ENCODE measurements around the gene RNF17.

RNF17 gene

DNA sequence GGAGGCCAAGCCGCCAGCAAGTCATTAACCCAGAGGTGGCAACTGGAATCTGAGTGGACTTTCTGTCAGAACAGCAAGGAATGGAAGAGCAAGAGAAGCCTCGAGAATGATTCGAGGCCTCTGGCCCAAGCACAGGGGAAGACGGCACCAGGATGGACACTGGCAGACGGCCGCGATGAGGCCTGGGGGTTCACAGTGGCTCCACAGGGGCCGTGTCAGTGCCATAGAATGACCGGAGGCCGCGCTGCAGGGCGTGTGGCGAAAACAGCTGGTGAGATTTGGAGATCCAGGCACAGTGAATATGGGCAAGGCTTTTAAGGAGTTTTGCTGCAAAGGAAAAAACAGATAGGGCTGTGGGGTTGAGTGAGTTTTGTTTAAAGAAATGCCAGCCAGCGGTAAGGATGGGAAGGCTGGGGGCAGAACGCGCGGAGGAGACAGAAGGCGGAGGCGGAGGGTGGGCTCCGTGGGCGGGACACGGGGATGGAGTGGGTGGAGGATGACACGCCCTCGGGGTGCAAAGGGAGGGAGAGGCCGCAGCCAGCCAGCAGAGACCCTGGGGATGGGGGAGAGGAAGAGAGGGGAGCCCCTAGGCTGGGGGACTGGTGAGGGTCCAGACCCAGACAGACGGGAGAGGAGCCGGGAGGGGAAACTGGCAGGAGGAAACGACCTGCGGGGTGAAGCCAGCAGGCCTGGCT, 130.5 kb downstream of the RNF17 start:
- TF ChIP-seq FOXM1 (IDR thresholded peaks at IDR 0.05; ENCODE audit: borderline replicate concordance) (no peak), TARDBP (IDR thresholded peaks at IDR 0.05) (no peak), ARNT (IDR thresholded peaks at IDR 0.05) (no peak), BHLHE40 (IDR thresholded peaks at IDR 0.05; ENCODE audit: borderline replicate concordance) (no peak)
- POLR2A ChIA-PET: no interaction called here
- CTCF ChIA-PET: no interaction called here
- DNase-seq (ENCODE audit: extremely low spot score): no peak

DNA sequence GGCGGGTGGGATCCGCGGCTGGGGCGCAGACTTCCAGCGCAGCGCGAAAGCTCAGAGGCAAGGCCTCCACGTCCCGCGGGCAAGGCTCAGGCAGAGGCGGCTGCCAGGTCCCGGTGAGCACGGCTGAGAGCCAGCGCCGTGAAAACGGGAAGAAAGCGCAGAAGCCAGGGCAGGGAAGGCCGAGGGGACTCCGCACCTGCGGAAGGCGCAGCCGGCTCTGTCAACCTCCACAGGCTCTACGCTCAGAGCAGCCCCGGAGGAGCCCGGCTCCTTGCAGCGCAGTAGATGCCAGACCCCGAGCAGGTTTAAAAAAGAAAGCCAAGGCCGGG, 131.0 kb downstream of the RNF17 start:
- ChIA-PET POLR2A (no interaction called here), CTCF (no interaction called here)
- TF ChIP-seq, protein P1, sequence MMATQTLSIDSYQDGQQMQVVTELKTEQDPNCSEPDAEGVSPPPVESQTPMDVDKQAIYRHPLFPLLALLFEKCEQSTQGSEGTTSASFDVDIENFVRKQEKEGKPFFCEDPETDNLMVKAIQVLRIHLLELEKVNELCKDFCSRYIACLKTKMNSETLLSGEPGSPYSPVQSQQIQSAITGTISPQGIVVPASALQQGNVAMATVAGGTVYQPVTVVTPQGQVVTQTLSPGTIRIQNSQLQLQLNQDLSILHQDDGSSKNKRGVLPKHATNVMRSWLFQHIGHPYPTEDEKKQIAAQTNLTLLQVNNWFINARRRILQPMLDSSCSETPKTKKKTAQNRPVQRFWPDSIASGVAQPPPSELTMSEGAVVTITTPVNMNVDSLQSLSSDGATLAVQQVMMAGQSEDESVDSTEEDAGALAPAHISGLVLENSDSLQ (IDR thresholded peaks at IDR 0.05): no peak
- TF ChIP-seq ZNF384 (IDR thresholded peaks at IDR 0.05) (no peak), ARNT (IDR thresholded peaks at IDR 0.05) (no peak), FOXK2 (IDR thresholded peaks at IDR 0.05) (no peak), BHLHE40 (IDR thresholded peaks at IDR 0.05; ENCODE audit: borderline replicate concordance) (no peak), SUZ12 (IDR thresholded peaks at IDR 0.05) (no peak), ELF4 (IDR thresholded peaks at IDR 0.05) (no peak), NFRKB (IDR thresholded peaks at IDR 0.05) (no peak)
- DNase-seq (ENCODE audit: extremely low spot score): no peak

DNA sequence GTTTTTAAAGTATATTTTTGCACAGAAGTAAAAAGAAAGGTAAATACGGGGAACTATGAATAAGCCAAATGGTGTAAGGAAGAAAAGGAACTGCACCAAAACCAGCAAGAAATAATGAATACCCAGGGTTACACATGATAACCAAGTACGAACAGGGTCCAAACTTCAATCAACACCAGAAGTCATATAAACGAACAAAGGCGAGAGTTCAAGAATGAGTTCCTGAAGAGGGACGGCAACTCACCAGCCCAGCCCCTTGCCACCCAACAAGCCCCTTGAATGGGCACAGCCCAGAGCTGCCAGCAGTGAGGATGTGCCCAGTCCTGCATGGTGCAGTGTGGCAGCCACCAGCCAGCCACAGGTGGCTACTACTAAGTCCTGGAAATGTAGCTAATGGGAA, 132.1 kb downstream of the RNF17 start:
- ChIA-PET CTCF (no interaction called here), POLR2A (no interaction called here)
- TF ChIP-seq CTBP1 (IDR thresholded peaks at IDR 0.05; ENCODE audit: borderline replicate concordance): no peak
- TF ChIP-seq FOXK2 (IDR thresholded peaks at IDR 0.05): no peak
- TF ChIP-seq LEF1 (IDR thresholded peaks at IDR 0.05; ENCODE audit: borderline replicate concordance): no peak
- TF ChIP-seq BHLHE40 (IDR thresholded peaks at IDR 0.05; ENCODE audit: borderline replicate concordance): no peak
- TF ChIP-seq NFRKB (IDR thresholded peaks at IDR 0.05): no peak
- TF ChIP-seq ZNF384 (IDR thresholded peaks at IDR 0.05): no peak
- TF ChIP-seq TARDBP (IDR thresholded peaks at IDR 0.05): no peak
- no peak for TF ChIP-seq SUZ12 (IDR thresholded peaks at IDR 0.05)
- no peak for TF ChIP-seq SP1 (IDR thresholded peaks at IDR 0.05)
- TF ChIP-seq ARNT (IDR thresholded peaks at IDR 0.05): no peak
- TF ChIP-seq, protein P1 (IDR thresholded peaks at IDR 0.05): no peak
- TF ChIP-seq HDGF (IDR thresholded peaks at IDR 0.05; ENCODE audit: borderline replicate concordance): no peak
- no peak for TF ChIP-seq L3MBTL2 (conservative IDR thresholded peaks at IDR 0.05)
- no peak for TF ChIP-seq ELF4 (IDR thresholded peaks at IDR 0.05)
- no peak for TF ChIP-seq FOXM1 (IDR thresholded peaks at IDR 0.05; ENCODE audit: borderline replicate concordance)
- TF ChIP-seq FOXA1 (IDR thresholded peaks at IDR 0.05): no peak
- no peak for DNase-seq (ENCODE audit: extremely low spot score)

DNA sequence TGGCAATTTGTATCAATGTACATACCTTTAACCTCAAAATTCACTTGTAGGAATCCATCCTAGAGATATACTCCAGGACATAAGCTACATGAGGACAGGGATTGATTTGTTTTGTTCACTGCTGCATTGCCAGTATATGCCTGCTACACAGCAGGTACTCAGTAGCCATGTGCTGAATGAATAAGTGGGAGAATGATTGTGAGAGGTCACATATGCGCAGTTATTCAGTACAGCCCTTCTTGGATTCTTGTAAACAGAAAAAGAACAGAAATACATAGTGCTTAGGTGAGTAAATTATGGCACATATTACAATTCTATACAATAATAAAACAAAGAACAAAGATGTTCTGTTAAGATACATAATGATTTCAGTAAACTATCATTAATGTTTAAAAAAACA, 133.3 kb downstream of the RNF17 start:
- CTCF ChIA-PET: no interaction called here
- TF ChIP-seq SP1 (IDR thresholded peaks at IDR 0.05): no peak
- TF ChIP-seq ZNF384 (IDR thresholded peaks at IDR 0.05): no peak

DNA sequence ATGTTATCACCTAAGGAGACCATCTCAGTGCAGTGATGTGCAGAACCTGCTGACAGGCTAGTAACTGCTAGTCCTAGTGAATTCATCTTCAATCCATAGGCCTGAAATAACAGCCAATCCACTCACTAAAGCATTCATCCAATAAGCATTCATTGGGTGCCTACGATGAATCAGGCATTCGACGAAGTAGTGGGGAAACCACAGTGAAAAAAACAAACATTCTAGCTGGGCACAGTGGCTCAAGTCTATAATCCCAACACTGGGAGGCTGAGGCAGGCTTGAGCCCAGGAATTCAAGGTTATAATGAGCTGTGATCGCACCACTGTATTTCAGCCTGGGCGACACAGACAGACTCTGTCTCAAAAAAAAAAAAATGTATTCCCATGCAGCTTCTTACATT, 135.6 kb downstream of the RNF17 start:
- no peak for TF ChIP-seq L3MBTL2 (conservative IDR thresholded peaks at IDR 0.05)
- no peak for TF ChIP-seq LEF1 (IDR thresholded peaks at IDR 0.05; ENCODE audit: borderline replicate concordance)
- no peak for TF ChIP-seq TARDBP (IDR thresholded peaks at IDR 0.05)
- no peak for TF ChIP-seq NFRKB (IDR thresholded peaks at IDR 0.05)
- TF ChIP-seq SUZ12 (IDR thresholded peaks at IDR 0.05): no peak
- no peak for TF ChIP-seq SP1 (IDR thresholded peaks at IDR 0.05)
- TF ChIP-seq FOXA1 (IDR thresholded peaks at IDR 0.05): no peak
- no peak for DNase-seq (ENCODE audit: extremely low spot score)
- ChIA-PET POLR2A (no interaction called here), CTCF (no interaction called here)

More for the DNA sequence above, 133.3 kb downstream of the RNF17 start:
- DNase-seq (ENCODE audit: extremely low spot score): no peak
- POLR2A ChIA-PET: no interaction called here

DNA sequence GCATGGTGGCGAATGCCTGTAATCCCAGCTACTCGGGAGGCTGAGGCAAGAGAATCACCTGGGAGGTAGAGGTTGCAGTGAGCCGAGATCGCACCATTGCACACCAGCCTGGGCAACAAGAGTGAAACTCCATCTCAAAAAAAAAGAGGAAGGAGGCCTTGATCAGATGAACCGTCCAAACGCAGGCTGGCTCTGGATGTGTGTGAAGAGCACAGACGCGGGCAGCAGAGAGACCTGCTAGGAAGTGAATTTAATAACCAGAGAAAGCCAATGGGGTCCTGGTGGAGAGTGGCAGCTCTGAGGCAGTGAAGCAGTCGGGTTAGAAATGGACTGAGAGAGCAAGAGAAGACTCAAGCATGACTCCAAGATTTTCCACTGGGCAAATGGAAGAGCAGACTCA, 136.5 kb downstream of the RNF17 start:
- CTCF ChIA-PET: no interaction called here
- TF ChIP-seq FOXK2 (IDR thresholded peaks at IDR 0.05) (no peak), BHLHE40 (IDR thresholded peaks at IDR 0.05; ENCODE audit: borderline replicate concordance) (no peak), HDGF (IDR thresholded peaks at IDR 0.05; ENCODE audit: borderline replicate concordance) (no peak), TARDBP (IDR thresholded peaks at IDR 0.05) (no peak), SUZ12 (IDR thresholded peaks at IDR 0.05) (no peak), ZNF384 (IDR thresholded peaks at IDR 0.05) (no peak), FOXA1 (IDR thresholded peaks at IDR 0.05) (no peak), ARNT (IDR thresholded peaks at IDR 0.05) (no peak), LEF1 (IDR thresholded peaks at IDR 0.05; ENCODE audit: borderline replicate concordance) (no peak), SP1 (IDR thresholded peaks at IDR 0.05) (no peak), CTBP1 (IDR thresholded peaks at IDR 0.05; ENCODE audit: borderline replicate concordance) (no peak), NFRKB (IDR thresholded peaks at IDR 0.05) (no peak), ELF4 (IDR thresholded peaks at IDR 0.05) (no peak)
- TF ChIP-seq, protein P1 (IDR thresholded peaks at IDR 0.05): no peak
- DNase-seq (ENCODE audit: extremely low spot score): no peak
- POLR2A ChIA-PET: no interaction called here

DNA sequence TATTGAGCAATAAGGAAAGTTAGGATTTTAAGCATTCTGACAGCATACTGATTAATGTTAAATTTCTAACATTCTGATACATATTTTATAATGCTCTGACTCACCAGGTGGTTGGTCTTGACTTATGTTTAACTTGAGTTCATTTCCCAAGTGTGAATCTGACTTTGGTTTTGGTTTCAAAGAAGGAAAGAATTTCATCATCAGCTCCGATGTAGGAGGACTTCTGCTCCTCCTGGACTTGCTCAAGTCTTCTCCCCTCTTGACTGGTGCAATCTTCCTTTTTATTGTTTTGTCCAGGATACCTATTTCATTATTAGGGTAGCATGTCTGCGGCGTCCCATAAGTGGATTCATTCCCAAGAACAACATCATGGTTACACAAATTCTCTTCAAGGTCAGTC, 141.3 kb downstream of the RNF17 start:
- no peak for DNase-seq (ENCODE audit: extremely low spot score)
- ChIA-PET CTCF (no interaction called here), POLR2A (no interaction called here)
- no peak for TF ChIP-seq HDGF (IDR thresholded peaks at IDR 0.05; ENCODE audit: borderline replicate concordance)

Data from HEK293T (cell line).